CD14-positive monocyte (primary cell): ENCODE measurements around the gene CPN2. TPM values are rescaled to one million over a fixed set of nuclear protein-coding genes. Genes with fewer than 3 reads are reported as not detected.
A peak's percentile ranks its signal among the peaks of the same experiment; 100 is the strongest.

Source experiments
- DNase-seq, 3 donors: peaks; one replicate each; pipeline ENCODE4 v3.0.0-alpha.2; 2011 to 2022
- H2AFZ ChIP-seq: 2 replicates; pipeline ENCODE4 v1.6.0; 2012; ENCODE audit warnings: mild to moderate bottlenecking, low read depth, low read length, inconsistent platforms; ENCODE audit not compliant: insufficient read depth, poor library complexity, severe bottlenecking
- H3K27ac ChIP-seq, 2 donors: 1 replicate in 1 of 2; 2 replicates in 1 of 2; pipeline ENCODE4 v1.5.1; 2012 to 2013; ENCODE audit warnings: low read length in 2 of 2, control low read depth in 1 of 2, inconsistent platforms in 1 of 2, low read depth in 1 of 2, mild to moderate bottlenecking in 1 of 2
- H3K27me3 ChIP-seq, 2 donors: one replicate each; pipeline versions ENCODE4 v1.6.0 to v1.6.1; 2011 to 2013; ENCODE audit warnings: low read length in 2 of 2; ENCODE audit not compliant: control insufficient read depth in 2 of 2, insufficient read depth in 2 of 2
- H3K36me3 ChIP-seq, 2 donors: replicated peaks in 1 of 2; 1 replicate in 1 of 2; 2 replicates in 1 of 2; pipeline versions ENCODE4 v1.5.1 to v1.6.1; 2012 to 2013; ENCODE audit warnings: low read length in 2 of 2, control low read depth in 1 of 2, inconsistent platforms in 1 of 2, mild to moderate bottlenecking in 1 of 2; ENCODE audit not compliant: insufficient read depth in 2 of 2, control insufficient read depth in 1 of 2
- H3K4me1 ChIP-seq, 2 donors: 1 replicate in 1 of 2; 2 replicates in 1 of 2; pipeline versions ENCODE4 v1.5.1 to v1.6.1; 2012 to 2013; ENCODE audit warnings: low read length in 2 of 2, control low read depth in 1 of 2, inconsistent platforms in 1 of 2, mild to moderate bottlenecking in 1 of 2, moderate library complexity in 1 of 2; ENCODE audit not compliant: insufficient read depth in 2 of 2, control insufficient read depth in 1 of 2
- H3K4me2 ChIP-seq: replicated peaks from 2 replicates; pipeline ENCODE3; 2012; ENCODE audit warnings: low read length, moderate library complexity, mild to moderate bottlenecking; ENCODE audit not compliant: poor library complexity, severe bottlenecking; ENCODE audit errors: extremely low read depth
- H3K4me3 ChIP-seq, 3 experiments: fragments of 200-600 bp in 1 of 3; sonication (generic) in 1 of 3; replicated peaks in 1 of 3; 1 replicate in 2 of 3; 2 replicates in 1 of 3; pipeline ENCODE4 v1.5.1; 2011 to 2013; ENCODE audit warnings: low read length in 3 of 3, mild to moderate bottlenecking in 3 of 3, control low read depth in 2 of 3, low read depth in 2 of 3, inconsistent platforms in 1 of 3, moderate library complexity in 1 of 3
- H3K79me2 ChIP-seq: 2 replicates; pipeline ENCODE4 v1.6.0; 2012; ENCODE audit warnings: mild to moderate bottlenecking, control low read depth, inconsistent platforms, low read length, moderate library complexity; ENCODE audit not compliant: insufficient read depth
- H3K9ac ChIP-seq: 2 replicates; pipeline ENCODE4 v1.6.0; 2017; ENCODE audit warnings: low read length, mild to moderate bottlenecking; ENCODE audit not compliant: insufficient read depth, poor library complexity, severe bottlenecking
- H3K9me3 ChIP-seq, 2 donors: replicated peaks in 1 of 2; 1 replicate in 1 of 2; 2 replicates in 1 of 2; pipeline versions ENCODE4 v1.5.1 to v1.6.1; 2012 to 2013; ENCODE audit warnings: low read length in 2 of 2, control low read depth in 1 of 2; ENCODE audit not compliant: control insufficient read depth in 1 of 2, insufficient read depth in 1 of 2
- H4K20me1 ChIP-seq: 2 replicates; pipeline ENCODE4 v1.6.0; 2012; ENCODE audit warnings: mild to moderate bottlenecking, low read length, control low read depth, moderate library complexity; ENCODE audit not compliant: insufficient read depth
- H3K27ac Mint-ChIP-seq, 7 donors: one replicate each; pipeline ENCODE4 v1.8.0; 2020; ENCODE audit warnings: mild to moderate bottlenecking in 7 of 7, mixed read lengths in 7 of 7, moderate library complexity in 6 of 7, inconsistent platforms in 2 of 7
- H3K27me3 Mint-ChIP-seq, 3 donors: one replicate each; pipeline ENCODE4 v1.8.0; 2021 to 2022; ENCODE audit warnings: low read depth in 3 of 3, mild to moderate bottlenecking in 3 of 3, mixed read lengths in 3 of 3, moderate library complexity in 3 of 3, inconsistent platforms in 1 of 3
- H3K36me3 Mint-ChIP-seq, 2 donors: one replicate each; pipeline ENCODE4 v1.8.0; 2020; ENCODE audit warnings: mixed read lengths in 2 of 2, inconsistent platforms in 1 of 2, mild to moderate bottlenecking in 1 of 2
- H3K4me1 Mint-ChIP-seq: one replicate; pipeline ENCODE4 v1.8.0; 2020; ENCODE audit warnings: mild to moderate bottlenecking, mixed read lengths
- H3K4me3 Mint-ChIP-seq, 2 donors: one replicate each; pipeline ENCODE4 v1.8.0; 2020; ENCODE audit warnings: mild to moderate bottlenecking in 2 of 2, mixed read lengths in 2 of 2, moderate library complexity in 1 of 2
- H3K9me3 Mint-ChIP-seq, 7 donors: one replicate each; pipeline ENCODE4 v1.8.0; 2020 to 2022; ENCODE audit warnings: mixed read lengths in 7 of 7, mild to moderate bottlenecking in 6 of 7, moderate library complexity in 6 of 7, inconsistent platforms in 2 of 7
- CTCF ChIP-seq: fragments of 200-600 bp; IDR thresholded peaks from one replicate; pipeline ENCODE4 v1.8.0; 2022; ENCODE audit warnings: antibody characterized with exemption, mild to moderate bottlenecking
- WGBS: methylation state at CpG from one replicate; pipeline ENCODE4 v1.1.5; 2013; ENCODE audit warnings: missing lambda C conversion rate; ENCODE audit not compliant: insufficient coverage; 5-methylcytosine and 5-hydroxymethylcytosine counted together
- intact Hi-C, 2 donors: fragments of 100-400 bp; cut with micrococcal nuclease; formaldehyde crosslinking; loops; one replicate each; pipeline versions ENCODE4 v1.15.0 to v1.15.1; 2023
- polyA plus RNA-seq, 3 donors: library from polyadenylated mRNA; depleted of rRNA in 1 of 3; unstranded in 2 of 3; stranded (reverse) in 1 of 3; fragments of 300-500 nt in 2 of 3; fragments of >200 nt in 1 of 3; fragmentation: Illumina TruSeq in 2 of 3; gene quantifications; 1 replicate in 2 of 3; 2 replicates in 1 of 3; pipeline ENCODE4 v1.2.3, GENCODE V29; 2012 to 2021

The CPN2 gene
- polyA plus RNA-seq, 3 donors = not detected

GRCh38 chr3:194395778-194396538 lies 44.8 kb upstream of the CPN2 start:
- Histone ChIP-seq H3K79me2 (no peaks in the 10 kb centered on the region), H3K36me3 (no peaks in the 10 kb centered on the region), H3K9ac (no peak overlapping the region), H3K9me3 (peaks cover 0 to 18% of the 10 kb centered on the region in 2 donors), H2AFZ (no peak overlapping the region), H3K27me3 (peaks cover 30 to 61% of the 10 kb centered on the region in 2 donors), H4K20me1 (no peaks in the 10 kb centered on the region), H3K4me3 (peak overlapping the region in 1 of 3 experiments; percentile 60), H3K4me1 (peaks cover 21 to 25% of the 10 kb centered on the region in 2 donors), H3K27ac (no peak overlapping the region), H3K4me2 (peak overlapping the region; percentile 70)
- Mint-ChIP-seq H3K27me3 (peaks cover 62 to 69% (median 64%) of the 10 kb centered on the region in 3 donors), H3K36me3 (no peaks in the 10 kb centered on the region), H3K9me3 (peaks cover 0 to 14% (median 5%) of the 10 kb centered on the region in 7 donors), H3K4me3 (peak overlapping the region; percentile 57 to 82), H3K27ac (no peak overlapping the region), H3K4me1 (peaks cover 27% of the 10 kb centered on the region)
- intact Hi-C loops = loop anchor here in 1 of 2 donors (5.0 kb wide), 1 partner anchor 64 kb away; no protein-coding TSS in a partner anchor
- no peak for TF ChIP-seq CTCF
- no peak for DNase-seq
- 36% methylated on average over 24 of the region's 26 CpGs for WGBS

GRCh38 chr3:194395212-194395611 lies 44.1 kb upstream of the CPN2 start:
- H3K27me3 ChIP-seq = peaks cover 30 to 61% of the 10 kb centered on the region in 2 donors
- DNase-seq = no peak
- no peak overlapping the region for H3K27ac ChIP-seq
- H3K4me3 Mint-ChIP-seq = peak overlapping the region in 1 of 2 donors; percentile 82
- H3K4me2 ChIP-seq = no peak overlapping the region
- H3K4me1 Mint-ChIP-seq = peaks cover 27% of the 10 kb centered on the region
- H3K79me2 ChIP-seq = no peaks in the 10 kb centered on the region
- H3K9me3 Mint-ChIP-seq = peaks cover 4 to 19% (median 11%) of the 10 kb centered on the region in 7 donors
- intact Hi-C loops = loop anchor here in 1 of 2 donors (5.0 kb wide), 1 partner anchor 63 kb away; no protein-coding TSS in a partner anchor
- peaks cover 0 to 21% of the 10 kb centered on the region in 2 donors for H3K9me3 ChIP-seq
- H3K4me3 ChIP-seq = no peak overlapping the region
- H3K27me3 Mint-ChIP-seq = peaks cover 65 to 76% (median 67%) of the 10 kb centered on the region in 3 donors
- WGBS = no CpG with 5 or more reads among the region's 5 CpGs
- peaks cover 21 to 25% of the 10 kb centered on the region in 2 donors for H3K4me1 ChIP-seq
- H2AFZ ChIP-seq = no peak overlapping the region
- TF ChIP-seq CTCF = no peak
- H3K27ac Mint-ChIP-seq = no peak overlapping the region
- no peaks in the 10 kb centered on the region for H3K36me3 ChIP-seq
- H4K20me1 ChIP-seq = no peaks in the 10 kb centered on the region
- H3K36me3 Mint-ChIP-seq = no peaks in the 10 kb centered on the region
- H3K9ac ChIP-seq = no peak overlapping the region
